GM18519 (cell line): ENCODE data around the gene SMPD4.
"Not testable (repeated sequence)": the region's sequence is repeated elsewhere in the genome, so short reads cannot be mapped to it uniquely, and the experiment has no call there.

Experiments used
- ATAC-seq: cut with Tn5 transposase; IDR thresholded peaks from one replicate; pipeline ENCODE4 v1.9.1; 2021; ENCODE audit warnings: mild to moderate bottlenecking, moderate library complexity; ENCODE audit not compliant: unreplicated experiment, low FRiP score

The SMPD4 gene

DNA sequence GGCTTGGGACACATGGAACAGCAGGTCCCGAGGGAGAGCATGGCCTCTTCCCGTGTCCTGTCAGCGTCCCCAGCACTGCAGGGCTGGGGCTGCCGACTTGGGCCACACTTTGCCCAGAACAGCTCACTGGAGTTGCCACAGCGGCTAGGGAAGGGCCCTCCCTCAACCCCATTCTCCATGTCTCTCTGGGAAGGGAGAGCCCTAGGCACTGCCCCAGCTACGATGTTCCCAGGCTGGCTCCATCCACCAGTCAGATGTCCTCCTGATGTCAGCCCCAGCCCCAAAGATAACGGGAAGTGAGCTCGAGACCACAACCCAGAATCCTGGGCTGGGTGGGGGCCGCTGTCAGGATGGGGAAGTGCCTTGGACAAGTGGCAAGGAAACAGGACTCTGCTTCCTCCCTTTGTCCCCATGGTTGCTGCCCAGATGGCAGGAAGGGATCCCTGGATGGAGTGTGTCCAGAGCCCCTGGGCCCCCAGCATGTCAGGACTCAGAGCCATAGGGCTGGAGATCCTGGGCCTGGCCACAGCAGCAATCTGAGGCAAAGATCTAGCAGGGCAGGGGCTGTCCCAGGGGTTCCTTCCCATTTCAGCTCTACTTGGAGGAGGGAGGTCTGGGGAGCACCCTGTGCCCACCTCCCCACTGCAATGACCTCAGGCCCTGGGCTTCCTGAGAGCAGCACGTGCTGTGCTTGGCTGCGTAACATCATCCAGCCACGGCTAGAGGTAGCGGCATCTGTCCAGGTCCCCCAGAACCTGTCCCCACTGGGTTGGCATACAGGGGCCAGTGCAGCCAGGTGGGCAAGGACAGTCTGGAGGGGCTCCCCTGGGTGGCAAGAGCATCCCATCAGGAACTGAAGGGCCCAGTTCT lies 38.8 kb downstream of the SMPD4 start:
- not testable (repeated sequence) for ATAC-seq

GRCh38 chr2:130141645-130142370 lies 39.6 kb downstream of the SMPD4 start:
- not testable (repeated sequence) for ATAC-seq

GRCh38 chr2:130141002-130141401 lies 40.4 kb downstream of the SMPD4 start:
- not testable (repeated sequence) for ATAC-seq

DNA sequence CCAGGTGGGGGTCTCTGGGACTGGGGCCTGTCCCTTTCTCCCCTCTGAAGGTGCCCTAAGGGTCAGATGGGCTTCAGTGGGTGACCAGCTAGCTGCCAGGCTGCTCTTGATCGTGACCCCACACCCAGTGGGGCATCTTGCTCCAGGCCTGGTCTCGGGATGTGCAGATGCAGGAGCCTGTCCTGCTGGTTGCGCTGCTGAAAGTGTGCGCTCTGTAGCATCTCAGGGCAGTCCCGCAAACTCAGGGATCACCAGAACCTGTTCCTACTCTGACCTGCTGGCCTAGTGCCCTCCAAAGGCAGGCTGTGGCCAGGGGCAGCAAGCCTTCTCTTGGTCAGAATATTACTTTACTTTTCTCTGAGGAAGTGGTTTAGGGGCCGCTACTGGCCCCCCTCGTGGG lies 40.9 kb downstream of the SMPD4 start:
- not testable (repeated sequence) for ATAC-seq

GRCh38 chr2:130139331-130140280 lies 41.8 kb downstream of the SMPD4 start:
- not testable (repeated sequence) for ATAC-seq

DNA sequence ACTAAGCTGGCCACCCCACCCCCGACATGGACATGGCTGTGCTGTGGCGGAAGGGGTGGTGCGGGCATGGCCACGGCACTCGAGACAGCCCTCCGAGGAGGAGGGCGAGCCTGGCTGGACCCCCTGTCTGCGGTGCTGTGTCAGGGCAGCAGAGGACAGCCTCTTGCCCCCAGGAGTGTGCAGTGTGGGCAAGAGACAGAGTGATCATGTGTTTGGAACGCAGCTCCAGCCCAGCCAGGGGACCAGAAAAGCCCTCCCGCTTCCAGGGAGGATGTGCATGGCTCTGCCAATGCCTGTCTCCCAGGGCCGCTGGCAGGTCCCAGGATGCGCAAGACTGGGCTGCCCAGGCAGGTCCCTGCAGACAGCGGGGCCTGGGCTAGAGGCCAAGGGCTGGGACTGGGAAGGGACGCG lies 42.6 kb downstream of the SMPD4 start:
- ATAC-seq: not testable (repeated sequence)

DNA sequence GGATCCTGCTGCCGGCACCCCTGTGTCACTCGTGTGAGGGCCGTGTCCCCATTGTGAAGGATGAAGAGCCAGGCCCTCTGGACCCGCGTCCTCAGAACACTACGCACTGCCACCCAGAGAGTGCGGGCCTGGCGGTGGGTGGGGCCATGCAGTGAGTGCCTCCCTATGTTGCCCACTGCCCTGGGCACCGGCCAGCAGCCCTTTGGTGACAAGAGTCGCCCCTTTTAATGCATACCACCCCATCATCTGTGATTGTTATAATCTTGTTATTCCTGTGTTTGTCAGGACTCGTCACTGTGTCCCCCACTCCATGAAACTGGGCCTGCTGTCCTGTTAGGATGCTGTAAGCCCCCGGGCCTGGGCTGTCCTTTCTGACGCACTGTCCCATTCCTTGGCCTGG lies 43.1 kb downstream of the SMPD4 start:
- not testable (repeated sequence) for ATAC-seq

DNA sequence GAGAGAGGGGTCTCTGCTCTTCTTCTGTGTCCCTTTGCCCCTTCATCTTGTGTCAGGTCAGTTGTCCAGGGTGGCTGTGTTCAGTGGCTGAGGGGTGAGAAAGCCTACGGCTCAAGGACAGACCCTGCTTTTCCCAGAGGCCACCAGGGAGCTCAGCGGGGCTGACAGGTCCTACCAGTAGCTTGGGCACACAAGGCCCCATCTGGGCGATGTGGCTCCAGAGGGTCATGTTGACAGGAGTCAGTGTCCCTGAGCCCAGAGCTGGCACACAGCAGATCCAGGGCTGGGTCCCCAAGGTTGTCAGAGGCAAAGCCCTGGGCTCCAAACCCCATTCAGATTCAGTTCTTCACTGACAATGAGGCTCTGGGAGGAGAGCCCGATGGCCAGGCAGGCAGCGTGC lies 44.3 kb downstream of the SMPD4 start:
- not testable (repeated sequence) for ATAC-seq

DNA sequence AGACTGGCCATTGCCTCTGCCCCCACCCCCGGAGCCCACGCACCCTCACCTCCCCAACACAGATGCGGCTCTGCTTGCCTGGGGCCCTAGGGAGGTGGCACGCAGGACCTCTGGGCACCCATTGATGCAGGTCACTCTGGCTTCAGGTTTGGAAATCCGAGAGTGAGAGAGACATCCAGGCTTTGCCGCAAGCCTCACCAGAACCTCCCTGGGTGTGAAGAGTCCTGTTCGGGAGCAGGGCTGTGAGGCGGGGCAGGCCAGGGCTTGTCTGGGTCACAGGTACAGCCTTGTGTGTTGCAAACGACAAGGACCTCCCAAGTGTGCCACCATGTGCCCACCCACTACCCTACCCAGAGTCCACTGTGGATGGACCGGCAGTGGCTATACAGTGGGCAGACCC lies 44.9 kb downstream of the SMPD4 start:
- ATAC-seq: not testable (repeated sequence)

DNA sequence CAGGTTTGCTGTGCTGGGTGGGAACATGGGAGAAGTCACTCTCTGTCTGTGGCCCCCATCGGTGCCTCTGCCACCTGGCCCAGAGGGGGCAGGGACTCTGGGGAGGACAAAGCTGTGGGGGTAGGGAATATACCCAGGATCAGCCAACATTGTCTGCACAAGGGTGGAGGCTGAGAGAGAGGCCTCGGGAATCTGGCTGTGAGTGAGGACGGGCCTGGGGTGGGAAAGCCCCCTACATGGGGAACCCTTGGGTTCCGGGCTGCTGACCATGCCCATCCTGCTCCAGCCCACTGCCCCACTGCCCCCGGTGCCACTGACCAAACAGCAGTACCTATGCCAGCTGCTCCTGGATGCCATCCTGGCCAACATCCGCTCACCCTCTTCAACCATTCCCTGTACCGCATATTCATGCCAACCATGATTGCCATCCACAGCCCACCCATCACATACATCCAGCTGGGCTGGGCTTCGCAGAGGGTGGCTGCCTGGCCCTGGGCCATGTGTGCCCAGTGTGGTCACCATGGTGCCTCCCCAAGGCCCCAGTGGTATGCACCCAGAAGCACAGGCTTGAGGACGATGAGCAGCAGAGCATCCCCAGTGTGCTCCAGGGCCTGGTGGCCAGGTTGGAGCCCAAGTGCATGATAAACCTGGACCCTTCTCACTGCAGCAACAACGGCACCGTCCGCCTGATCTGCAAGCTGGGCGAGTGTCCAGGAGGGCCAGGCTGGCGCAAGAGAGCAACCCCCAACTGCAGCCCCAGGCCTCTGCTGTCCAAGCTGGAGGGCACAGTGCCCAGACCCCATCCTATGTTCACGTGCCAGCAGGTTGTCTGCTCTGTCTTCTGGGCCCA lies 45.5 kb downstream of the SMPD4 start:
- no peak for ATAC-seq

- ATAC-seq: not testable (repeated sequence)
Observed at GRCh38 chr2:130129120-130129829, 52.1 kb downstream of the SMPD4 start, which contains the start of gene POTEF. POTEF (minus strand) TSS chr2:130129222; CDS start chr2:130120515, 8,707 bp downstream.

GRCh38 chr2:130128464-130128863 lies 52.9 kb downstream of the SMPD4 start:
- ATAC-seq: not testable (repeated sequence)

- ATAC-seq: not testable (repeated sequence)
Observed at GRCh38 chr2:130127726-130128125, 53.7 kb downstream of the SMPD4 start.

GRCh38 chr2:130120924-130121323 lies 60.5 kb downstream of the SMPD4 start:
- not testable (repeated sequence) for ATAC-seq

- not testable (repeated sequence) for ATAC-seq
Observed at GRCh38 chr2:130102597-130103363, 78.6 kb downstream of the SMPD4 start.
